Measurements from ENCODE around the gene ELOVL6. TPM values are rescaled to one million over a fixed set of nuclear protein-coding genes. Genes with fewer than 3 reads are reported as not detected.
"Not testable (repeated sequence)": the region's sequence is repeated elsewhere in the genome, so short reads cannot be mapped to it uniquely, and the experiment has no call there.

The ELOVL6 gene
- total and polyA plus RNA-seq, 4 donors: 19.5 to 38.8 (median 37.5) TPM

DNA sequence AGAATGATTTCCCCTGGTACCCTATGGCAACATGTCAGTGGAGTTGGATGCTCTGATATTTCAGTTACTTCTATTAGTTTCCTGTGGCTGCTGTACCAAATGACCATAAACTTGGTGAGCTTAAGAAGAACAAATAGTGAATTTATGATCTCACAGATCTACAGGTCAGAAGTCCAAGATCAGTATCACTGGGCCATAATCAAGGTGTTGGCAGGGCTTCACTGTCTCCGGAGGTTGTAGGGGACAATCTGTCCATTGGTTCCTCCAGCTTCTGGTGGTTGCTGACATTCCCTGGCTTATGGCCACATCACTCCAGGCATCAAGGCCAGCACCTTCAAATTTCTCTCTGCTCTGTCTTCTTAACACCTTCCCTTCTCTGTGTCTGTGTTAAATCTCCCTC, 37.9 kb upstream of the ELOVL6 start:
- Histone ChIP-seq H3K9ac (ENCODE audit: low read depth in 1 of 2, low read length in 2 of 2) (no peak overlapping the region), H3K36me3 (ENCODE audit: control insufficient read depth in 4 of 4, insufficient read depth in 3 of 4, low read depth in 1 of 4, low read length in 3 of 4) (no peaks in the 10 kb centered on the region), H3K27ac (ENCODE audit: low read depth in 1 of 2, low read length in 2 of 2) (no peak overlapping the region), H3K4me3 (ENCODE audit: low read depth in 1 of 3, low read length in 3 of 3) (no peak overlapping the region), H3K27me3 (ENCODE audit: control insufficient read depth in 4 of 4, insufficient read depth in 4 of 4, low read length in 3 of 4) (no peaks in the 10 kb centered on the region), H3K9me3 (ENCODE audit: control insufficient read depth in 4 of 4, low read length in 3 of 4) (no peaks in the 10 kb centered on the region), H3K4me1 (ENCODE audit: control insufficient read depth in 4 of 4, insufficient read depth in 4 of 4, low read length in 3 of 4) (no peaks in the 10 kb centered on the region)
- 79% methylated on average over 1 of the region's 1 CpG for WGBS
- DNase-seq (ENCODE audit: low spot score): no peak
- TF ChIP-seq, protein P1, sequence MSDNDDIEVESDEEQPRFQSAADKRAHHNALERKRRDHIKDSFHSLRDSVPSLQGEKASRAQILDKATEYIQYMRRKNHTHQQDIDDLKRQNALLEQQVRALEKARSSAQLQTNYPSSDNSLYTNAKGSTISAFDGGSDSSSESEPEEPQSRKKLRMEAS (IDR thresholded peaks at IDR 0.05): no peak
- no peak for TF ChIP-seq EGR1 (IDR thresholded peaks at IDR 0.05; ENCODE audit: low read depth in 2 of 2)
- no peak for TF ChIP-seq RXRA (IDR thresholded peaks at IDR 0.05)
- TF ChIP-seq, protein P2, sequence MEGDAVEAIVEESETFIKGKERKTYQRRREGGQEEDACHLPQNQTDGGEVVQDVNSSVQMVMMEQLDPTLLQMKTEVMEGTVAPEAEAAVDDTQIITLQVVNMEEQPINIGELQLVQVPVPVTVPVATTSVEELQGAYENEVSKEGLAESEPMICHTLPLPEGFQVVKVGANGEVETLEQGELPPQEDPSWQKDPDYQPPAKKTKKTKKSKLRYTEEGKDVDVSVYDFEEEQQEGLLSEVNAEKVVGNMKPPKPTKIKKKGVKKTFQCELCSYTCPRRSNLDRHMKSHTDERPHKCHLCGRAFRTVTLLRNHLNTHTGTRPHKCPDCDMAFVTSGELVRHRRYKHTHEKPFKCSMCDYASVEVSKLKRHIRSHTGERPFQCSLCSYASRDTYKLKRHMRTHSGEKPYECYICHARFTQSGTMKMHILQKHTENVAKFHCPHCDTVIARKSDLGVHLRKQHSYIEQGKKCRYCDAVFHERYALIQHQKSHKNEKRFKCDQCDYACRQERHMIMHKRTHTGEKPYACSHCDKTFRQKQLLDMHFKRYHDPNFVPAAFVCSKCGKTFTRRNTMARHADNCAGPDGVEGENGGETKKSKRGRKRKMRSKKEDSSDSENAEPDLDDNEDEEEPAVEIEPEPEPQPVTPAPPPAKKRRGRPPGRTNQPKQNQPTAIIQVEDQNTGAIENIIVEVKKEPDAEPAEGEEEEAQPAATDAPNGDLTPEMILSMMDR (IDR thresholded peaks at IDR 0.05; ENCODE audit: low read depth, low read length, missing input control): no peak
- TF ChIP-seq RAD21 (IDR thresholded peaks at IDR 0.05): no peak
- no peak for TF ChIP-seq FOXA1 (IDR thresholded peaks at IDR 0.05)
- TF ChIP-seq, protein P3, sequence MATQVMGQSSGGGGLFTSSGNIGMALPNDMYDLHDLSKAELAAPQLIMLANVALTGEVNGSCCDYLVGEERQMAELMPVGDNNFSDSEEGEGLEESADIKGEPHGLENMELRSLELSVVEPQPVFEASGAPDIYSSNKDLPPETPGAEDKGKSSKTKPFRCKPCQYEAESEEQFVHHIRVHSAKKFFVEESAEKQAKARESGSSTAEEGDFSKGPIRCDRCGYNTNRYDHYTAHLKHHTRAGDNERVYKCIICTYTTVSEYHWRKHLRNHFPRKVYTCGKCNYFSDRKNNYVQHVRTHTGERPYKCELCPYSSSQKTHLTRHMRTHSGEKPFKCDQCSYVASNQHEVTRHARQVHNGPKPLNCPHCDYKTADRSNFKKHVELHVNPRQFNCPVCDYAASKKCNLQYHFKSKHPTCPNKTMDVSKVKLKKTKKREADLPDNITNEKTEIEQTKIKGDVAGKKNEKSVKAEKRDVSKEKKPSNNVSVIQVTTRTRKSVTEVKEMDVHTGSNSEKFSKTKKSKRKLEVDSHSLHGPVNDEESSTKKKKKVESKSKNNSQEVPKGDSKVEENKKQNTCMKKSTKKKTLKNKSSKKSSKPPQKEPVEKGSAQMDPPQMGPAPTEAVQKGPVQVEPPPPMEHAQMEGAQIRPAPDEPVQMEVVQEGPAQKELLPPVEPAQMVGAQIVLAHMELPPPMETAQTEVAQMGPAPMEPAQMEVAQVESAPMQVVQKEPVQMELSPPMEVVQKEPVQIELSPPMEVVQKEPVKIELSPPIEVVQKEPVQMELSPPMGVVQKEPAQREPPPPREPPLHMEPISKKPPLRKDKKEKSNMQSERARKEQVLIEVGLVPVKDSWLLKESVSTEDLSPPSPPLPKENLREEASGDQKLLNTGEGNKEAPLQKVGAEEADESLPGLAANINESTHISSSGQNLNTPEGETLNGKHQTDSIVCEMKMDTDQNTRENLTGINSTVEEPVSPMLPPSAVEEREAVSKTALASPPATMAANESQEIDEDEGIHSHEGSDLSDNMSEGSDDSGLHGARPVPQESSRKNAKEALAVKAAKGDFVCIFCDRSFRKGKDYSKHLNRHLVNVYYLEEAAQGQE (IDR thresholded peaks at IDR 0.05): no peak
- TF ChIP-seq SP1 (IDR thresholded peaks at IDR 0.05): no peak
- TF ChIP-seq JUND (IDR thresholded peaks at IDR 0.05): no peak
- TF ChIP-seq, protein P4, sequence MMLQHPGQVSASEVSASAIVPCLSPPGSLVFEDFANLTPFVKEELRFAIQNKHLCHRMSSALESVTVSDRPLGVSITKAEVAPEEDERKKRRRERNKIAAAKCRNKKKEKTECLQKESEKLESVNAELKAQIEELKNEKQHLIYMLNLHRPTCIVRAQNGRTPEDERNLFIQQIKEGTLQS (IDR thresholded peaks at IDR 0.05): no peak
- TF ChIP-seq TAF1 (conservative IDR thresholded peaks at IDR 0.05): no peak
- TF ChIP-seq HNF4A (conservative IDR thresholded peaks at IDR 0.05): no peak
- TF ChIP-seq NR2F2 (IDR thresholded peaks at IDR 0.05): no peak
- TF ChIP-seq FOXA2 (IDR thresholded peaks at IDR 0.05): no peak
- no peak for TF ChIP-seq GABPA (IDR thresholded peaks at IDR 0.05 in 1 of 2, conservative IDR thresholded peaks at IDR 0.05 in 1 of 2)
- TF ChIP-seq HNF4G (IDR thresholded peaks at IDR 0.05): no peak
- no peak for TF ChIP-seq YY1 (IDR thresholded peaks at IDR 0.05)
- TF ChIP-seq, protein P5, sequence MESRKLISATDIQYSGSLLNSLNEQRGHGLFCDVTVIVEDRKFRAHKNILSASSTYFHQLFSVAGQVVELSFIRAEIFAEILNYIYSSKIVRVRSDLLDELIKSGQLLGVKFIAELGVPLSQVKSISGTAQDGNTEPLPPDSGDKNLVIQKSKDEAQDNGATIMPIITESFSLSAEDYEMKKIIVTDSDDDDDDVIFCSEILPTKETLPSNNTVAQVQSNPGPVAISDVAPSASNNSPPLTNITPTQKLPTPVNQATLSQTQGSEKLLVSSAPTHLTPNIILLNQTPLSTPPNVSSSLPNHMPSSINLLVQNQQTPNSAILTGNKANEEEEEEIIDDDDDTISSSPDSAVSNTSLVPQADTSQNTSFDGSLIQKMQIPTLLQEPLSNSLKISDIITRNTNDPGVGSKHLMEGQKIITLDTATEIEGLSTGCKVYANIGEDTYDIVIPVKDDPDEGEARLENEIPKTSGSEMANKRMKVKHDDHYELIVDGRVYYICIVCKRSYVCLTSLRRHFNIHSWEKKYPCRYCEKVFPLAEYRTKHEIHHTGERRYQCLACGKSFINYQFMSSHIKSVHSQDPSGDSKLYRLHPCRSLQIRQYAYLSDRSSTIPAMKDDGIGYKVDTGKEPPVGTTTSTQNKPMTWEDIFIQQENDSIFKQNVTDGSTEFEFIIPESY (IDR thresholded peaks at IDR 0.05): no peak

DNA sequence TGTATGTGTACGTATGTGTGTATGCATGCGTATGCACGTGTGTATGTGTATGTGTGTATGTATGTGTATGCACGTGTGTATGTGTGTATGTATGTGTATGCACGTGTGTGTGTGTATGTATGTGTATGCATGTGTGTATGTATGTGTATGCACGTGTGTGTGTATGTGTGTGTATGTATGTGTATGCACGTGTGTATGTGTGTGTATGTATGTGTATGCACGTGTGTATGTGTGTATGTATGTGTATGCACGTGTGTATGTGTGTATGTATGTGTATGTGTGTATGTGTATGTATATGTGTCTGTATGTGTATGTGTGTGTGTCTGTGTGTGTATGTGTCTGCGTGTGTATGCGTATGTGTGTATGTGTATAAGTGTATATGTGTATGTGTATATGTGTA, 35.2 kb upstream of the ELOVL6 start:
- not testable (repeated sequence) for H3K27me3 ChIP-seq (ENCODE audit: control insufficient read depth in 4 of 4, insufficient read depth in 4 of 4, low read length in 3 of 4); H3K36me3 ChIP-seq (ENCODE audit: control insufficient read depth in 4 of 4, insufficient read depth in 3 of 4, low read depth in 1 of 4, low read length in 3 of 4); H3K9me3 ChIP-seq (ENCODE audit: control insufficient read depth in 4 of 4, low read length in 3 of 4); H3K9ac ChIP-seq (ENCODE audit: low read depth in 1 of 2, low read length in 2 of 2); H3K27ac ChIP-seq (ENCODE audit: low read depth in 1 of 2, low read length in 2 of 2); H3K4me1 ChIP-seq (ENCODE audit: control insufficient read depth in 4 of 4, insufficient read depth in 4 of 4, low read length in 3 of 4); DNase-seq (ENCODE audit: low spot score); H3K4me3 ChIP-seq (ENCODE audit: low read depth in 1 of 3, low read length in 3 of 3)
- WGBS: 84% methylated on average over 11 of the region's 11 CpGs
